ENCODE measurements around the gene TNXB. TPM values are rescaled to one million over a fixed set of nuclear protein-coding genes. Genes with fewer than 3 reads are reported as not detected.

The TNXB gene
- total and polyA plus RNA-seq, 2 donors (not counting 3 experiments of a cell fraction or from before 2014, with no cell fraction given) = 0.47 to 2.7 TPM

DNA sequence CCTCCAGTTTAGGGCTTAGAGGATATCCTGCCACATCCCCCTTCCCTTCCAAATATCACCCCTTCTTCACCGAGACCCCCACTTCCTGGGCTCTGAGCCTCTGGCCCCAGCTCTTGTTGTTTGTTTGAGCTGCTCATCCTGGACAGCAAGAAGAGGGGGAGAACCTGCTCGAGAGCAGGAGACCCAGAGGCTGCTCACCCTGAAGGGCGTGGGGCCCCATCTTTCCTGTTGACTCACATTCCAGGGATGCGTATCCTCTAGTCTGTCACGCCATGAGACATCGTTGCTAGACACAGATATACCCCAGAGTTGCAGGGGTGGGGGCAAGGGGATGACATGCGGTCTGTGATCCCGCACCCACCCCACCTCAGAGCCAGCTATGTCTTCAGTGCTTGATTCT, 5.7 kb upstream of the TNXB start:
- POLR2A ChIA-PET = interaction anchor here (0.8 kb wide), 1 partner anchor 444 kb away, joined by 4 read pairs; no protein-coding TSS in a partner anchor
- no peaks in the 10 kb centered on the region for H4K20me1 ChIP-seq (replicated peaks; ENCODE audit: control insufficient read depth, extremely low read depth, insufficient read depth, low read length)
- no peaks in the 10 kb centered on the region for H3K9me3 ChIP-seq (replicated peaks; ENCODE audit: control insufficient read depth, insufficient read depth, low read length)
- H3K4me1 ChIP-seq (ENCODE audit: control insufficient read depth, extremely low read depth, insufficient read depth, low read length) = no peaks in the 10 kb centered on the region
- no peak for DNase-seq (ENCODE audit: low read depth, low spot score)
- no peak overlapping the region for H3K9ac ChIP-seq (replicated peaks; ENCODE audit: extremely low read depth, insufficient read depth, low read length)
- H3K79me2 ChIP-seq (ENCODE audit: control insufficient read depth, insufficient read depth, low read length) = no peaks in the 10 kb centered on the region
- no peaks in the 10 kb centered on the region for H3K9me1 ChIP-seq (replicated peaks; ENCODE audit: control insufficient read depth, extremely low read depth, insufficient read depth, low read length)
- CTCF ChIA-PET = interaction anchor here (1.0 kb wide), 1 partner anchor 78 kb away, joined by 3 read pairs; the partner anchor contains the start of gene GPSM3
- H3K36me3 ChIP-seq (ENCODE audit: control insufficient read depth in 2 of 2, extremely low read depth in 1 of 2, insufficient read depth in 2 of 2, low read length in 2 of 2) = peaks cover 14 to 39% of the 10 kb centered on the region in 2 experiments
- H3K4me2 ChIP-seq (ENCODE audit: insufficient read depth, low read length) = no peak overlapping the region
- TF ChIP-seq POLR2AphosphoS5 (IDR thresholded peaks at IDR 0.05; ENCODE audit: insufficient read depth, low read depth, low read length) = no peak
- no peak for TF ChIP-seq FOS (IDR thresholded peaks at IDR 0.05; ENCODE audit: borderline replicate concordance, insufficient read depth, low read length)
- TF ChIP-seq, protein P1, sequence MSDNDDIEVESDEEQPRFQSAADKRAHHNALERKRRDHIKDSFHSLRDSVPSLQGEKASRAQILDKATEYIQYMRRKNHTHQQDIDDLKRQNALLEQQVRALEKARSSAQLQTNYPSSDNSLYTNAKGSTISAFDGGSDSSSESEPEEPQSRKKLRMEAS (IDR thresholded peaks at IDR 0.05; ENCODE audit: insufficient read depth, insufficient read length) = no peak
- TF ChIP-seq GATA2 (IDR thresholded peaks at IDR 0.05; ENCODE audit: insufficient read depth, insufficient read length, low read depth, low read length) = no peak
- no peak for TF ChIP-seq EZH2 (IDR thresholded peaks at IDR 0.05; ENCODE audit: borderline replicate concordance, low read depth, low read length, severe bottlenecking)
- TF ChIP-seq JUN (IDR thresholded peaks at IDR 0.05; ENCODE audit: borderline replicate concordance, insufficient read depth, insufficient read length, low read depth) = no peak
- TF ChIP-seq, protein P2, sequence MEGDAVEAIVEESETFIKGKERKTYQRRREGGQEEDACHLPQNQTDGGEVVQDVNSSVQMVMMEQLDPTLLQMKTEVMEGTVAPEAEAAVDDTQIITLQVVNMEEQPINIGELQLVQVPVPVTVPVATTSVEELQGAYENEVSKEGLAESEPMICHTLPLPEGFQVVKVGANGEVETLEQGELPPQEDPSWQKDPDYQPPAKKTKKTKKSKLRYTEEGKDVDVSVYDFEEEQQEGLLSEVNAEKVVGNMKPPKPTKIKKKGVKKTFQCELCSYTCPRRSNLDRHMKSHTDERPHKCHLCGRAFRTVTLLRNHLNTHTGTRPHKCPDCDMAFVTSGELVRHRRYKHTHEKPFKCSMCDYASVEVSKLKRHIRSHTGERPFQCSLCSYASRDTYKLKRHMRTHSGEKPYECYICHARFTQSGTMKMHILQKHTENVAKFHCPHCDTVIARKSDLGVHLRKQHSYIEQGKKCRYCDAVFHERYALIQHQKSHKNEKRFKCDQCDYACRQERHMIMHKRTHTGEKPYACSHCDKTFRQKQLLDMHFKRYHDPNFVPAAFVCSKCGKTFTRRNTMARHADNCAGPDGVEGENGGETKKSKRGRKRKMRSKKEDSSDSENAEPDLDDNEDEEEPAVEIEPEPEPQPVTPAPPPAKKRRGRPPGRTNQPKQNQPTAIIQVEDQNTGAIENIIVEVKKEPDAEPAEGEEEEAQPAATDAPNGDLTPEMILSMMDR (IDR thresholded peaks at IDR 0.05; ENCODE audit: extremely low read depth in 1 of 2, insufficient read depth in 1 of 2, low read depth in 1 of 2, low read length in 2 of 2) = no peak
- no peak for TF ChIP-seq POLR2A (IDR thresholded peaks at IDR 0.05; ENCODE audit: low read depth, low read length)
- no peak for TF ChIP-seq MYC (IDR thresholded peaks at IDR 0.05; ENCODE audit: low read depth, low read length)
- dilution Hi-C loops (cut with MboI; ENCODE audit: extremely low pct_ligation_motif_present, low sequenced_read_pairs) = no loop called here
- H3K4me3 ChIP-seq (replicated peaks in 1 of 3; ENCODE audit: insufficient read depth in 1 of 3, low read depth in 1 of 3, low read length in 3 of 3) = no peak overlapping the region
- intact Hi-C loops (cut with micrococcal nuclease) = loop anchor here (10.0 kb wide), 1 partner anchor 300 kb away; no protein-coding TSS in a partner anchor
- no peak for FAIRE-seq
- no TSS peak for BruUV-seq (replicated peaks)
- H3K27me3 ChIP-seq (ENCODE audit: control insufficient read depth in 2 of 2, insufficient read depth in 2 of 2, low read length in 2 of 2) = peaks cover 2 to 3% of the 10 kb centered on the region in 2 experiments
- H3K27ac ChIP-seq (ENCODE audit: insufficient read depth, low read depth, low read length) = no peak overlapping the region
- no peak overlapping the region for H2AFZ ChIP-seq (ENCODE audit: low read depth, low read length)

Measured in endothelial cell of umbilical vein (primary cell).